Adrenal gland (tissue), 5 donors: ENCODE data around the gene PACRG.

Experiments used
- POLR2A ChIP-seq, 2 donors: fragments of 450-650 bp; IDR thresholded peaks; one replicate each; pipeline ENCODE4 v1.6.1; 2017; ENCODE audit warnings: antibody characterized with exemption in 2 of 2, mild to moderate bottlenecking in 2 of 2, moderate library complexity in 1 of 2
- TF ChIP-seq, protein P1 (sequence below), 6 experiments: fragments of 450-650 bp in 4 of 6; fragments of 200-600 bp in 2 of 6; sonication (generic) in 1 of 6; IDR thresholded peaks; 1 replicate in 5 of 6; 2 replicates in 1 of 6; pipeline versions ENCODE4 v1.5.1 to v1.8.0; 2016 to 2021; ENCODE audit warnings: antibody characterized with exemption in 6 of 6, mild to moderate bottlenecking in 2 of 6, moderate library complexity in 1 of 6
- donor health status: DM: no; HTN: no; CAD: no.

DNA sequence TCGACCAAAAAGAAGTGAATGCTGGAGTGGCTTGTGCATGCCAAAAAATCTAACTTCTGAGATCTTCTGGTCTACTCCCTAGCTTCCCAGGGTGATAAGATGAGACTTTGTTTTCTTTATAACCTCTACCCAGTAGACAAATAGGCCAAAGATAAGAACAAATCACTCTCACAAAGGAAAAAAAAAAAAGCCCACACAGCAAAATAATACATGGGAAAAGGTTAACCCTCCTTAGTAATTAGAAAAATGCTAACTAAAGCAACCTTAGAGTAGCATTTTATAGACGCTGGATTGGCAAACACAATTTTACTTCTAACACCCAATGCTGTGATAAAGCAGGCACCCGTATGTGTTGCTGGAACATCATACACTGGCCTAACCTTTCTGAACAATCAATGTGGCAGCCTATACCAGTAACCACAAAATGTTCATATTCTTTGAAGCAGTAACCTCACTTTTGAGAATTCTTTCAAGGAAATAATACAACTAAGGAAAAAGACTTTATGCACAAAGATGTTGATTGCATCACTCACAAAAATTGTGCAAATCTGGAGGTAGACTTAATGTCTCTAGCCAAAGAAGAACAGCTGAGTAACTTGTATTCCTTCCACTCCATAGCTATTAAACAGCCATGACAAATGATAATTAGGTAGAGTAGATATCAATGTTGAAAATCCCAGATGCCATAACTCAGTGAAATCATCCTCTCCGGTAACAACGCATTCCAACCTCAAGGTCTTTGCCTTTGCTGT lies 570.5 kb downstream of the PACRG start:
- TF ChIP-seq, protein P1, sequence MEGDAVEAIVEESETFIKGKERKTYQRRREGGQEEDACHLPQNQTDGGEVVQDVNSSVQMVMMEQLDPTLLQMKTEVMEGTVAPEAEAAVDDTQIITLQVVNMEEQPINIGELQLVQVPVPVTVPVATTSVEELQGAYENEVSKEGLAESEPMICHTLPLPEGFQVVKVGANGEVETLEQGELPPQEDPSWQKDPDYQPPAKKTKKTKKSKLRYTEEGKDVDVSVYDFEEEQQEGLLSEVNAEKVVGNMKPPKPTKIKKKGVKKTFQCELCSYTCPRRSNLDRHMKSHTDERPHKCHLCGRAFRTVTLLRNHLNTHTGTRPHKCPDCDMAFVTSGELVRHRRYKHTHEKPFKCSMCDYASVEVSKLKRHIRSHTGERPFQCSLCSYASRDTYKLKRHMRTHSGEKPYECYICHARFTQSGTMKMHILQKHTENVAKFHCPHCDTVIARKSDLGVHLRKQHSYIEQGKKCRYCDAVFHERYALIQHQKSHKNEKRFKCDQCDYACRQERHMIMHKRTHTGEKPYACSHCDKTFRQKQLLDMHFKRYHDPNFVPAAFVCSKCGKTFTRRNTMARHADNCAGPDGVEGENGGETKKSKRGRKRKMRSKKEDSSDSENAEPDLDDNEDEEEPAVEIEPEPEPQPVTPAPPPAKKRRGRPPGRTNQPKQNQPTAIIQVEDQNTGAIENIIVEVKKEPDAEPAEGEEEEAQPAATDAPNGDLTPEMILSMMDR (IDR thresholded peaks at IDR 0.05), result no peak
- TF ChIP-seq POLR2A (IDR thresholded peaks at IDR 0.05), result no peak
